ENCODE results near the gene FMNL3.

Gene FMNL3

DNA sequence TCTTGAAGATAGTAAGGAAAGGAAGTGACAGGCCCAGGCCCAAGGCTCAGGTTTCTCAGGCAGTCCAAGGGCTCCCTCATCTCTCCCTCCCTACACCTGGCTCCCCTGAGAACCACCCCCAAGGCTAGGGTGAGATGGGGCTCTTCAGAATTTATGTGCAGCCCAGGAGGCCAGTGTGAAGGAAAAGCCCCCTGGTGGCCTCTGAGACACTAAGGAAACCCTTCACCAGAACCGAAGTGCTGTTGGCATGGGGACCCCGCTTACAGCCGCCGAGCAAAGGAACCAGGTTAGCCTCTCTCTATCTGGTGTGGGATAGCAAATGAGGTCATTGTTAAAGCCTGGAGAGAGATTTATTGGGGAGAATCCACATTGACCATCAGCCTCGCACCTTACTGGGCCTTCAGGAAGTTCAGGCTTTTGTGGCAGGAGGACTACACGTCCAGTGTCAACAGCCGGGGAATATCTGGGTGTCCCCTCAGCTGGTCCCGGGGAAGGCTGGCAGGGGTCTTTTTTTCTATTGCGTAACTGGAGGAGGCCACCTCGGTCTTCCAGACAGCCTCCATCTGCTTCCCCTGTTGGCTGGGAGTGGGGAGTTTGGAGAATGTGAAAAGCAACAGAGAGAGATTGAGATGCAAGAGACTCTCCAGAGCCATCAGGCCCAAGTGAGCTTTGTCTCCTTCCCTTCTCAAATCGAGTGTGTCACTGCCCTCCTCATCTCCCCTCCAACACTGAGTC is 119.9 kb downstream of the FMNL3 start:
- TF ChIP-seq BHLHE40 (IDR thresholded peaks at IDR 0.05; ENCODE audit: borderline replicate concordance) = no peak
- TF ChIP-seq L3MBTL2 (conservative IDR thresholded peaks at IDR 0.05) = no peak
- TF ChIP-seq CTBP1 (IDR thresholded peaks at IDR 0.05; ENCODE audit: borderline replicate concordance) = no peak
- TF ChIP-seq HDGF (IDR thresholded peaks at IDR 0.05; ENCODE audit: borderline replicate concordance) = no peak
- TF ChIP-seq LEF1 (IDR thresholded peaks at IDR 0.05; ENCODE audit: borderline replicate concordance) = no peak
- no peak for TF ChIP-seq ZNF384 (IDR thresholded peaks at IDR 0.05)
- DNase-seq (ENCODE audit: extremely low spot score) = no peak
- CTCF ChIA-PET = no interaction called here
- POLR2A ChIA-PET = interaction anchor here (0.7 to 1.0 kb wide), 2 partner anchors 19 to 20 kb away, joined by 3 read pairs; no protein-coding TSS in a partner anchor
